OCI-LY7 (cell line): ENCODE results near the gene WDR38. TPM values are rescaled to one million over a fixed set of nuclear protein-coding genes. Genes with fewer than 3 reads are reported as not detected.

Experiments used
- BruUV-seq: library from RNA; stranded (reverse); fragments of 400-500 nt; replicated peaks from 2 replicates; lab custom pipeline; 2021; lab: Mats Ljungman, UMichigan
- CTCF ChIA-PET: fragments of 300-600 bp; sonication (Branson Sonifier 250); formaldehyde crosslinking; loops from one replicate; lab custom pipeline; 2022; ENCODE audit warnings: antibody characterized with exemption; ENCODE audit not compliant: unreplicated experiment; lab: Charles Lee
- POLR2A ChIA-PET: fragments of 300-600 bp; sonication (Branson Sonifier 250); formaldehyde crosslinking; loops from one replicate; lab custom pipeline; 2022; ENCODE audit warnings: antibody characterized with exemption; lab: Charles Lee
- DNase-seq: peaks from one replicate; pipeline ENCODE4 v3.0.0-alpha.2; 2015; ENCODE audit warnings: low spot score
- H2AFZ ChIP-seq: fragments of 200-600 bp; sonication (generic), shearing (Covaris generic); 2 replicates; pipeline ENCODE4 v1.6.1; 2014; ENCODE audit warnings: mild to moderate bottlenecking, antibody characterized with exemption, low read length, moderate library complexity
- H3K27ac ChIP-seq: fragments of 200-600 bp; sonication (generic); 2 replicates; pipeline ENCODE4 v1.5.1; 2014; ENCODE audit warnings: mixed run types, low read depth, mild to moderate bottlenecking, moderate library complexity, low read length, inconsistent platforms; ENCODE audit not compliant: poor library complexity, severe bottlenecking
- H3K36me3 ChIP-seq: fragments of 200-600 bp; sonication (generic); 2 replicates; pipeline ENCODE4 v1.6.1; 2014; ENCODE audit warnings: mild to moderate bottlenecking, antibody characterized with exemption, low read length, moderate library complexity, mixed read lengths; ENCODE audit not compliant: insufficient read depth
- H3K4me1 ChIP-seq: fragments of 200-600 bp; sonication (generic); 2 replicates; pipeline ENCODE4 v1.5.1; 2014; ENCODE audit warnings: mild to moderate bottlenecking, low read length; ENCODE audit not compliant: insufficient read depth, poor library complexity, severe bottlenecking
- H3K4me2 ChIP-seq: fragments of 200-600 bp; sonication (generic); 2 replicates; pipeline ENCODE4 v1.6.1; 2014; ENCODE audit warnings: mild to moderate bottlenecking, low read length
- H3K4me3 ChIP-seq: fragments of 200-600 bp; sonication (generic); 2 replicates; pipeline ENCODE4 v1.5.1; 2014; ENCODE audit warnings: mild to moderate bottlenecking, low read depth, low read length; ENCODE audit not compliant: poor library complexity, severe bottlenecking
- H3K79me2 ChIP-seq: fragments of 200-600 bp; sonication (generic); 2 replicates; pipeline ENCODE4 v1.6.1; 2016; ENCODE audit warnings: low read depth, mild to moderate bottlenecking, low read length, moderate library complexity, mixed read lengths; ENCODE audit not compliant: insufficient read depth
- H3K9me2 ChIP-seq: fragments of 200-600 bp; sonication (generic); 2 replicates; pipeline ENCODE4 v1.6.1; 2016; ENCODE audit warnings: mild to moderate bottlenecking, low read length, mixed read lengths; ENCODE audit not compliant: insufficient read depth
- H3K9me3 ChIP-seq: fragments of 200-600 bp; sonication (generic); 2 replicates; pipeline ENCODE4 v1.6.1; 2014; ENCODE audit warnings: mild to moderate bottlenecking, mixed run types, low read length, mixed read lengths
- H4K20me1 ChIP-seq: fragments of 200-600 bp; sonication (generic); 2 replicates; pipeline ENCODE4 v1.6.1; 2014; ENCODE audit warnings: mild to moderate bottlenecking, antibody characterized with exemption, low read length, moderate library complexity, mixed read lengths; ENCODE audit not compliant: insufficient read depth
- CTCF ChIP-seq: fragments of 200-600 bp; sonication (generic); conservative IDR thresholded peaks from 2 replicates; pipeline ENCODE4 v1.5.1; 2014; ENCODE audit warnings: mild to moderate bottlenecking, antibody characterized with exemption, low read length, moderate library complexity, mixed read lengths
- EZH2phosphoT487 ChIP-seq: fragments of 200-600 bp; sonication (generic); IDR thresholded peaks from 2 replicates; pipeline ENCODE4 v1.6.1; 2018; ENCODE audit warnings: low read depth, borderline replicate concordance, mild to moderate bottlenecking, mixed run types, antibody characterized with exemption, low read length, moderate library complexity, mixed read lengths
- intact Hi-C: fragments of 100-400 bp; cut with micrococcal nuclease; formaldehyde crosslinking; loops from one replicate; pipeline ENCODE4 v1.10.0; 2022; ENCODE audit not compliant: unreplicated experiment
- total RNA-seq, 2 experiments: library from RNA; depleted of rRNA in 1 of 2; stranded (reverse); fragments of >200 nt in 1 of 2; shearing (Covaris generic) in 1 of 2; gene quantifications; 2 replicates each; pipeline ENCODE4 v1.2.3, GENCODE V29; 2014 to 2022

The WDR38 gene
- total RNA-seq, 2 experiments from 2014 or later: not detected

GRCh38 chr9:124839612-124840299, 13.5 kb upstream of the WDR38 start:
- no peaks in the 10 kb centered on the region for H3K9me2 ChIP-seq
- BruUV-seq: no TSS peak
- peak; percentile 69 for TF ChIP-seq CTCF
- no peak for TF ChIP-seq EZH2phosphoT487
- intact Hi-C loops: no loop called here
- no peak overlapping the region for H3K4me2 ChIP-seq
- H2AFZ ChIP-seq: no peak overlapping the region
- no peaks in the 10 kb centered on the region for H4K20me1 ChIP-seq
- ChIA-PET CTCF (interaction anchor here (0.6 to 1.2 kb wide), 3 partner anchors 9 to 67 kb away, joined by 3 to 5 read pairs (median 5); no protein-coding TSS in a partner anchor), POLR2A (interaction anchor here (1.1 kb wide), 1 partner anchor 9 kb away, joined by 3 read pairs; no protein-coding TSS in a partner anchor)
- H3K4me3 ChIP-seq: no peak overlapping the region
- H3K36me3 ChIP-seq: no peaks in the 10 kb centered on the region
- H3K4me1 ChIP-seq: no peaks in the 10 kb centered on the region
- peak; percentile 46 for DNase-seq
- no peak overlapping the region for H3K27ac ChIP-seq
- H3K79me2 ChIP-seq: no peaks in the 10 kb centered on the region
- H3K9me3 ChIP-seq: no peaks in the 10 kb centered on the region

GRCh38 chr9:124840300-124840833, 12.9 kb upstream of the WDR38 start:
- POLR2A ChIA-PET: interaction anchor here (1.1 kb wide), 1 partner anchor 8 kb away, joined by 3 read pairs; no protein-coding TSS in a partner anchor
- H3K9me3 ChIP-seq: no peaks in the 10 kb centered on the region

More at GRCh38 chr9:124840300-124840833, 12.9 kb upstream of the WDR38 start:
- intact Hi-C loops: no loop called here
- Histone ChIP-seq H3K79me2 (no peaks in the 10 kb centered on the region), H3K4me1 (no peaks in the 10 kb centered on the region), H3K9me2 (no peaks in the 10 kb centered on the region), H3K27ac (no peak overlapping the region), H2AFZ (no peak overlapping the region), H3K36me3 (no peaks in the 10 kb centered on the region), H3K4me2 (no peak overlapping the region), H3K4me3 (no peak overlapping the region), H4K20me1 (no peaks in the 10 kb centered on the region)
- no peak for TF ChIP-seq EZH2phosphoT487
- TF ChIP-seq CTCF: peak; percentile 82
- CTCF ChIA-PET: interaction anchor here (0.6 to 1.2 kb wide), 3 partner anchors 8 to 68 kb away, joined by 3 to 5 read pairs (median 5); no protein-coding TSS in a partner anchor
- no peak for DNase-seq
- BruUV-seq: no TSS peak
